Neuronal stem cell (in vitro differentiated cells): ENCODE results near the gene PSMA7.

Experiments
- DNase-seq: peaks from one replicate; pipeline ENCODE4 v3.0.0-alpha.2; 2013; ENCODE audit warnings: low spot score
- H2AFZ ChIP-seq: one replicate; pipeline ENCODE4 v1.6.1; 2013; ENCODE audit warnings: mild to moderate bottlenecking, low read length, inconsistent platforms
- H2AK5ac ChIP-seq: 2 replicates; pipeline ENCODE4 v1.6.1; 2013; ENCODE audit warnings: low read depth, mild to moderate bottlenecking, inconsistent platforms, low read length, moderate library complexity, mixed read lengths
- H2BK120ac ChIP-seq: 2 replicates; pipeline ENCODE4 v1.6.1; 2013; ENCODE audit warnings: low read depth, mild to moderate bottlenecking, inconsistent platforms, low read length, moderate library complexity, mixed read lengths
- H2BK12ac ChIP-seq: one replicate; pipeline ENCODE4 v1.6.1; 2013; ENCODE audit warnings: low read length, inconsistent platforms
- H2BK15ac ChIP-seq: 2 replicates; pipeline ENCODE4 v1.6.1; 2013; ENCODE audit warnings: mild to moderate bottlenecking, low read length, inconsistent platforms, mixed read lengths
- H2BK5ac ChIP-seq: one replicate; pipeline ENCODE4 v1.6.1; 2013; ENCODE audit warnings: inconsistent platforms, mild to moderate bottlenecking, low read length, moderate library complexity
- H3K14ac ChIP-seq: one replicate; pipeline ENCODE4 v1.6.1; 2013; ENCODE audit warnings: low read length, inconsistent platforms
- H3K18ac ChIP-seq: 2 replicates; pipeline ENCODE4 v1.6.1; 2013; ENCODE audit warnings: low read length, inconsistent platforms
- H3K23ac ChIP-seq: 2 replicates; pipeline ENCODE4 v1.6.1; 2013; ENCODE audit warnings: low read depth, mild to moderate bottlenecking, mixed read lengths, low read length, inconsistent platforms; ENCODE audit not compliant: poor library complexity
- H3K27ac ChIP-seq: replicated peaks from 3 replicates; pipeline ENCODE4 v1.5.1; 2013; ENCODE audit warnings: low read length, inconsistent platforms
- H3K27me3 ChIP-seq, 3 experiments: 2 replicates each; pipeline ENCODE4 v1.6.1; 2013; ENCODE audit warnings: low read length in 3 of 3, mild to moderate bottlenecking in 2 of 3, inconsistent platforms in 1 of 3, low read depth in 1 of 3, mixed read lengths in 1 of 3, moderate library complexity in 1 of 3; ENCODE audit not compliant: control insufficient read depth in 3 of 3, insufficient read depth in 3 of 3
- H3K36me3 ChIP-seq, 2 donors: replicated peaks in 1 of 2; 2 replicates each; pipeline ENCODE4 v1.6.1; 2013; ENCODE audit warnings: low read length in 2 of 2; ENCODE audit not compliant: control insufficient read depth in 2 of 2, insufficient read depth in 2 of 2
- H3K4ac ChIP-seq: 2 replicates; pipeline ENCODE4 v1.6.1; 2013; ENCODE audit warnings: inconsistent platforms, mild to moderate bottlenecking, low read length, moderate library complexity
- H3K4me1 ChIP-seq, 2 donors: 1 replicate in 1 of 2; 2 replicates in 1 of 2; pipeline ENCODE4 v1.6.1; 2013; ENCODE audit warnings: low read length in 2 of 2, low read depth in 1 of 2; ENCODE audit not compliant: control insufficient read depth in 2 of 2, insufficient read depth in 1 of 2
- H3K4me2 ChIP-seq: one replicate; pipeline ENCODE4 v1.6.1; 2013; ENCODE audit warnings: mild to moderate bottlenecking, low read length, inconsistent platforms; ENCODE audit not compliant: insufficient read depth, poor library complexity, severe bottlenecking
- H3K4me3 ChIP-seq, 2 donors: 2 replicates each; pipeline ENCODE4 v1.5.1; 2013; ENCODE audit warnings: low read length in 2 of 2, mild to moderate bottlenecking in 2 of 2, inconsistent platforms in 1 of 2, moderate library complexity in 1 of 2
- H3K79me1 ChIP-seq: one replicate; pipeline ENCODE4 v1.6.1; 2013; ENCODE audit warnings: low read depth, mild to moderate bottlenecking, inconsistent platforms, low read length, moderate library complexity
- H3K9ac ChIP-seq: one replicate; pipeline ENCODE4 v1.6.1; 2013; ENCODE audit warnings: mild to moderate bottlenecking, low read depth, low read length, inconsistent platforms; ENCODE audit not compliant: poor library complexity
- H3K9me3 ChIP-seq, 2 donors: replicated peaks in 1 of 2; 2 replicates each; pipeline versions ENCODE3 to v1.6.1; 2013; ENCODE audit warnings: low read length in 2 of 2, mild to moderate bottlenecking in 2 of 2, inconsistent platforms in 1 of 2, low read depth in 1 of 2, mixed read lengths in 1 of 2, moderate library complexity in 1 of 2; ENCODE audit not compliant: control insufficient read depth in 2 of 2, insufficient read depth in 1 of 2
- H4K8ac ChIP-seq: one replicate; pipeline ENCODE4 v1.6.1; 2013; ENCODE audit warnings: low read depth, mild to moderate bottlenecking, inconsistent platforms, low read length, moderate library complexity
- H4K91ac ChIP-seq: one replicate; pipeline ENCODE4 v1.6.1; 2013; ENCODE audit warnings: low read length, low read depth, mild to moderate bottlenecking, inconsistent platforms; ENCODE audit not compliant: poor library complexity
- whole genome bisulfite sequencing, 2 donors: extraction: QIAGEN DNeasy Blood & Tissue Kit; methylation state at CpG; one replicate each; pipeline ENCODE4 v1.1.7; 2013; ENCODE audit warnings: missing lambda C conversion rate in 2 of 2, mixed read lengths in 1 of 2; ENCODE audit not compliant: insufficient read length in 2 of 2, insufficient replicate concordance in 1 of 2; ENCODE audit errors: extremely low coverage in 2 of 2; 5-methylcytosine and 5-hydroxymethylcytosine counted together

PSMA7 gene

DNA sequence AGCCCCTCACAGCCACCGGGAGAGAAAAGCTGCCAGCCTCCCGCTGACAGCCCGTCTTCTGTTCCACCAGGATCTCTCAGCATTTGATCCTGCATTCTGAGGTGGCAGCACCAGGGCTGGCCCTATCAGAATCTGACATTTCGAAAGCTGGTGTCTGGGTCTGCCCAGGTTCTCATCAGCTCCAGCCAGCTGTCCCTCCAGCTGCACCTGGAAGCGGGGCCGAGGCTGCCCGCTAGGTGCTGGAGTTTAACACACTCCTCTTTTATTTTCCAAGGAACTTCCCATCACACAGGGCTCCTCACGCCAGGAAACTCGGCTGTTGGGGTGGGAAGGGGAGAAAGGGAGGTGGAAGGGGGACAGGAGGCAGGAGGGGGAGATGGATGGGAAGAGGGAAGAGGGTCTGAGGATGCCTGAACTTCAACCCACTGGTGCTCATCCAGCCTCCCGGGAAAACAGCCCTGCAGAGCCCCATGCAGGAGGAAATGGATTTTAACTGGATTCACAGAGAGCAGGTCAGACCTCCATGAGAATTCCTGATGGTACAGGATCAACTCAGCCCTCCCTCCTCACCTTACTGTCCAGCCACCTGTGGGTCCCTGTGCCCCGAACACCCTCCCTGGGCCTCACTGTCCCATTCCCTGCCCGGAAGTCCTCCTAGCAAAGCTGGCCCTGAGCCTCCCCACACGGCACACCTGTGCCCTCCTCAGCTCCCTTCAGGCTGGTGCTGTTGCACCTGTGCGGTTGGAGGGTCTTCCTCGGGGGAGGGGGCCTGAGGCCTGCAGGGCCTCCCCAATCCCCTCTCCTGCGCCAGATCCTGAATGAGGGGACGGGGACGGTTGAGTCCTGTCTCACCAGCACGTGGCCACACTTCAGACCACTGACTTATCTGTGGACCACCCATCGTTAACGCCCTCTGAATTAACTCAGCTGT, 24.8 kb downstream of the PSMA7 start:
- no peaks in the 10 kb centered on the region for H3K36me3 ChIP-seq
- peak overlapping the region; percentile 68 for H3K23ac ChIP-seq
- no peak for DNase-seq
- H2AK5ac ChIP-seq: peak overlapping the region; percentile 93
- H3K4ac ChIP-seq: no peak overlapping the region
- H3K27me3 ChIP-seq: no peaks in the 10 kb centered on the region
- whole genome bisulfite sequencing, 2 donors: no CpG with 5 or more reads among the region's 21 CpGs
- peak overlapping the region; percentile 63 for H2BK12ac ChIP-seq
- no peak overlapping the region for H4K8ac ChIP-seq
- no peak overlapping the region for H4K91ac ChIP-seq
- H3K27ac ChIP-seq: no peak overlapping the region
- no peak overlapping the region for H3K4me3 ChIP-seq
- peak overlapping the region; percentile 54 for H2BK15ac ChIP-seq
- peaks cover 12 to 23% of the 10 kb centered on the region in 2 donors for H3K4me1 ChIP-seq
- H3K14ac ChIP-seq: no peak overlapping the region
- H2BK120ac ChIP-seq: no peak overlapping the region
- peak overlapping the region; percentile 67 for H3K18ac ChIP-seq
- H2AFZ ChIP-seq: peak overlapping the region; percentile 4
- H3K79me1 ChIP-seq: peaks cover 2% of the 10 kb centered on the region
- H2BK5ac ChIP-seq: peak overlapping the region; percentile 10
- peaks cover 0 to 5% of the 10 kb centered on the region in 2 donors for H3K9me3 ChIP-seq
- H3K9ac ChIP-seq: no peak overlapping the region
- H3K4me2 ChIP-seq: no peak overlapping the region

DNA sequence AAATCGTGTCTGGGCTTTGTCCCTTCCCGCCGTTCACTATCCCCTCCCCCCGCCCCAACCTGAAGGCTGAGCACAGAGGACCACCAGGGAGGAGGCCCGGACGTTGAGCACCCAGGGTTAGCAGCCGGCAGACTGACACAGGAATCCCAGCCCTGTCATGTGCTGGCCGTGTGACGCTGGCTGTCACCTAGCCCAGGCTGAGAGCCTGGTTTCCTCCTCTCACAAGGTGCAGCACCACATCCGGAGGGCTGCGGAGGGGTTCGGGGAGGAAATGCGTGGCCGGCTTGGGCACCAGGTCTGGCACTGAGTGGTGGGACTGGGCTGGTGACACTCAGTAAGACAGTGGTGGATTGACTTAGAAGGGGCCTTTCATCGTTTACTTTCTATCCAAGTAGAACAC, 25.5 kb downstream of the PSMA7 start:
- Histone ChIP-seq H2AK5ac (peak overlapping the region; percentile 73), H3K23ac (peak overlapping the region; percentile 68), H3K18ac (peak overlapping the region; percentile 91), H2AFZ (peak overlapping the region; percentile 18), H2BK12ac (peak overlapping the region; percentile 85), H2BK120ac (no peak overlapping the region), H2BK5ac (peak overlapping the region; percentile 10), H3K79me1 (peaks cover 2% of the 10 kb centered on the region), H3K4me1 (peaks cover 12 to 23% of the 10 kb centered on the region in 2 donors), H3K9ac (no peak overlapping the region), H4K8ac (no peak overlapping the region), H3K27me3 (no peaks in the 10 kb centered on the region), H3K4me3 (no peak overlapping the region), H2BK15ac (peak overlapping the region; percentile 82), H3K9me3 (peaks cover 2 to 12% of the 10 kb centered on the region in 2 donors), H3K4ac (no peak overlapping the region), H3K4me2 (no peak overlapping the region), H3K14ac (no peak overlapping the region), H4K91ac (no peak overlapping the region), H3K27ac (no peak overlapping the region), H3K36me3 (no peaks in the 10 kb centered on the region)
- WGBS, 2 donors: no CpG with 5 or more reads among the region's 15 CpGs
- no peak for DNase-seq

DNA sequence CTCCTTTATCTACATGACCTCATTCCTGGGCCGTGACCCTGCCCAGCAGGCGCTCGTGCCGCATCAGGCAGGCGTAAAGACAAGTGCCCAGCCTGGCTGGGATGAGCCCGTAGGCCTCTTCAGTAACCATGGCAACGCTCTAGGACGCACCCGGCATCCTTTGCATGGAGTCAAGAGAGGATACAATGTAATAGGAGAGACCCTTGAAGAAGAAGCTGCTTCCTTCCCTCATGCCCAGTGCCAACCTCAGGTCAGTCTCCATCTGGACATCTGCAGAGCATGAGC, 25.9 kb downstream of the PSMA7 start:
- no peak overlapping the region for H3K4ac ChIP-seq
- no peaks in the 10 kb centered on the region for H3K27me3 ChIP-seq
- WGBS, 2 donors: no CpG with 5 or more reads among the region's 9 CpGs
- peaks cover 12 to 23% of the 10 kb centered on the region in 2 donors for H3K4me1 ChIP-seq
- no peak overlapping the region for H3K27ac ChIP-seq
- no peak for DNase-seq
- no peak overlapping the region for H3K4me3 ChIP-seq
- peak overlapping the region; percentile 26 for H3K14ac ChIP-seq
- H3K4me2 ChIP-seq: no peak overlapping the region
- no peak overlapping the region for H3K18ac ChIP-seq
- peak overlapping the region; percentile 85 for H2BK12ac ChIP-seq
- no peak overlapping the region for H4K8ac ChIP-seq
- peaks cover 5 to 15% of the 10 kb centered on the region in 2 donors for H3K9me3 ChIP-seq
- no peak overlapping the region for H2BK5ac ChIP-seq
- H4K91ac ChIP-seq: no peak overlapping the region
- no peaks in the 10 kb centered on the region for H3K36me3 ChIP-seq
- no peak overlapping the region for H3K9ac ChIP-seq
- H3K79me1 ChIP-seq: no peaks in the 10 kb centered on the region
- H2BK15ac ChIP-seq: no peak overlapping the region
- H2AK5ac ChIP-seq: peak overlapping the region; percentile 82
- peak overlapping the region; percentile 18 for H2AFZ ChIP-seq
- no peak overlapping the region for H3K23ac ChIP-seq
- H2BK120ac ChIP-seq: no peak overlapping the region

DNA sequence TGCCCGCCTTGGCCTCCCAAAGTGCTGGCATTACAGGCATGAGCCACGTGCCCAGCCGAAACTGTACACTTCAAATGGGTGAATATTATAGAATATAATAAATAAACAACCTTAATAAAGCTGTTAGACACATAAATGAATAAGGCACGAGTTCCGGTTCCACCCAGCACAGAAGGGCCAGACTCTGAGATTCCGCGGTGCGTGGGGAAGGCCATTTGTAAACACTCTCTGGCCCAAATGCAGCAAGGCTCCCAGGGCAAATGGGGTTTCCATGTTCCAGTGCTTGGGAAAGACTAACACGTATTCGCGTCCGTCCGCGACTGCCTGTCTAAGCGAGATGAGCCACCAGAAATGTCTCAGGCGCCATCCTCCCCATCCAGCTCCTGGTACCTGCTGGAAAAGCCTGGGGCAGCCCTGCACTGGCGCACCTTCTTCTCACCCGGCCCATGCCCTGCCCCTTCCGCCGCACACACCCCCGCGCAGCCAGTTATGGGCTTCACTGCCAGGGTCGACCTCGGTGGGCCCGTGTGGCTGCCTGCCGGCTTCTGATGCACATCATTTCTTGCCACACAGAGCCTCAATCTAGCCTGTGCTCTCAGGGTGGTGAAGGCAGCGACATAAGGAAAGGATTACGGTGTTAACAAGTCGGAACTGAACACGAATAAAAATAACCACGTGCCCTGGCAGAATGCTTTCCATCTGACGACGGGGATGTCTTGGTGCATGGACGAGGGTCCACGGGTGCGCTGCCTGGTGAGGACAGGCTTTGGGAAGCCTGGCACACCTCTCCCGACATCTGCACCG, 26.4 kb downstream of the PSMA7 start:
- Histone ChIP-seq H3K4me3 (no peak overlapping the region), H4K8ac (no peak overlapping the region)
- WGBS, 2 donors: no CpG with 5 or more reads among the region's 38 CpGs

More for the DNA sequence above, 26.4 kb downstream of the PSMA7 start:
- peak overlapping the region; percentile 82 for H2AK5ac ChIP-seq
- peak overlapping the region; percentile 26 for H3K14ac ChIP-seq
- H3K23ac ChIP-seq: peak overlapping the region; percentile 75
- H3K27ac ChIP-seq: no peak overlapping the region
- H3K9me3 ChIP-seq: peaks cover 8 to 16% of the 10 kb centered on the region in 2 donors
- no peaks in the 10 kb centered on the region for H3K27me3 ChIP-seq
- H3K36me3 ChIP-seq: no peaks in the 10 kb centered on the region
- H2AFZ ChIP-seq: no peak overlapping the region
- H3K4me2 ChIP-seq: no peak overlapping the region
- H3K79me1 ChIP-seq: no peaks in the 10 kb centered on the region
- H2BK5ac ChIP-seq: no peak overlapping the region
- no peak for DNase-seq
- H4K91ac ChIP-seq: no peak overlapping the region
- H2BK15ac ChIP-seq: peak overlapping the region; percentile 16
- H2BK120ac ChIP-seq: no peak overlapping the region
- peak overlapping the region; percentile 47 for H3K9ac ChIP-seq
- peaks cover 12 to 23% of the 10 kb centered on the region in 2 donors for H3K4me1 ChIP-seq
- no peak overlapping the region for H3K4ac ChIP-seq
- H2BK12ac ChIP-seq: no peak overlapping the region
- H3K18ac ChIP-seq: no peak overlapping the region
